HG02798 (cell line): Measurements from ENCODE around the gene RPS21.

ENCODE experiments used
- ATAC-seq: cut with Tn5 transposase; IDR thresholded peaks from one replicate; pipeline ENCODE4 v1.9.1; 2021; ENCODE audit warnings: mild to moderate bottlenecking; ENCODE audit not compliant: unreplicated experiment, poor library complexity

The RPS21 gene

GRCh38 chr20:62408055-62408454 is 21.2 kb downstream of the RPS21 start:
- no peak for ATAC-seq

DNA sequence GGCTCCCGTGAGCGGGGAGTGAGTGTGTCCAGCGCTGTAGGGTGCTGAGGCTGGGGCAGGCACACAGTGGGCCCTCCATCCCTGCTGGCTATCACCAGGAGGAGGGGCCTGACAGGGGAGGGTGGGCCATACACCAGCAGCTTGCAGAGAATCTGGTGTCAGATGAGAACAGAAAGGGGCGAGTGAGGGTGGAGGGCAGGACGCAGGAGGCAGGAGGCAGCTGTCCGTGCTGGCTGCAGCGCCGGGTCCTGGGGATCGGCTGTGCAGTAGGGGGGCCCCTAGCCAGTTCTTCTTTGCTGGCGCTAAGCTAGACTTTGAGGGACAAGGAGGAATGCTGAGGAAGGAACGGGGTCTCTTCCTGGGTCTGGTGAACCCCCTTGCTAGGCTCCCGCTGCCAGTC is 21.7 kb downstream of the RPS21 start:
- no peak for ATAC-seq

GRCh38 chr20:62409086-62409853 is 22.4 kb downstream of the RPS21 start:
- no peak for ATAC-seq

- no peak for ATAC-seq
Observed at GRCh38 chr20:62409931-62410745, 23.2 kb downstream of the RPS21 start.

- no peak for ATAC-seq
Observed at GRCh38 chr20:62410746-62411478, 24.0 kb downstream of the RPS21 start.

GRCh38 chr20:62411479-62412193 is 24.7 kb downstream of the RPS21 start:
- no peak for ATAC-seq

- ATAC-seq: no peak
Observed at GRCh38 chr20:62412194-62413024, 25.5 kb downstream of the RPS21 start.

DNA sequence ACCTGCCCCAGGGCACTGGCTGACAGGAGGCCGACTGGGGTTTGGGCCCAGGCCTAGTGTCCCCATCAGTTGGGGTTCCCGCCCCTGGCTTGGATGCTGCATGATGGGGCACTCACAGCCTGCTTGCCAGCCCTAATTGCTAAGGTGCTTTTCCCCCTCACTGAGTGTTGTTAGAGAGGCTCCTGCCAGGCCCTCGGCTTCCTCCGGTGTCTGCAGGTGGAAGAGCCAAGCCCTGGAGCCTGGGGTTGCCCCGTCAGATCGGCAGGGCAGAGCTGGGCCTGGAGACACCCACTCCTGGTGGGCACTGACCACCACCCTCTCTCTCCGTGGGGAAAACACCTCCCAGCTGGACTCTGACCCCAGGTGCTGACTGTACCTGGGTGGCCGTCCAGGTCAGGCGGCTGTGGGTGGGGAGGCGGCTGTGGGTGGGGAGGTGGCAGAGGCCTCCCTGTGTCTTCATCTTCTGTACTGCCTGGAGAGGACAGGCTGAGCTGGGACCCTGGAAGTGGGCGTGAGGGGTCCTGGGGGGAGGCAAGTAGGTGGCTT is 26.2 kb downstream of the RPS21 start:
- ATAC-seq: no peak

GRCh38 chr20:62413896-62414481 is 27.1 kb downstream of the RPS21 start:
- no peak for ATAC-seq

DNA sequence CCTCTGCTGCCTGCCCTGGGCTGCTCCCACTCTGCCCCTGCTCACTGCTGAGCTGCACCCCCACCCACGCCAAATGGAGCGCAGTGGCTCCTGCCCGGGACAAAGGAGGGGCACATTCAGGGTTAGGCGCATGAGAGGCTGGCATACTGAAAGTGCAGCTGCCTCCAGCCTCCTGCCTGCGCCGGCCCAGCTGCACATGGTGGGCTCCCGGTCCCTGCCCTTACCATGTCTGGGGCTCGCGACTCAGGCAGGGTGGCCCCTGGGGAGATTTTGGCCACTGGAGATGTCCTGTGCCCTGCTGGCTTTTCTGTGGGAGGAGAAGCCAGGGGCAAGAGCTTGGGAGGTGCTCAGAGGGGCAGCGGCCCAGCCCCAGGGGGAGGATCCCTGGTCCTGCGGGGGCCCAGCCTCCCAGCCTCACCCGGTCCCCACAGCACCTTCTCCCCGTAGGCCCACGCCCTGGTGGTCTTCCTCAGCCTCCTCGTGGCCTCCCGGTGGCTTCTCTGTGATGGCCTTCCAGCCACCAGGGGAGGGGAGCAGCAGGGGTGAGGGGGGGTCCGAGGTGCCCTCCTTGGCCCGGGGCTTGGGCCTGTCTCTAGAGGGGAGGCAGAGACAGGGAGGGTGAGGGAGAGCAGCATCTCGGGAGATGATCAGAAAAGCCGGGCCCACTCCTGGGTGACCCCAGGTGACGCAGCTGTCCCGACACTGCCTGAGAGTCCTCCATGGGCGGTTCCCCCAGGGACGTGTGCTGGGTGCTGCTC is 28.6 kb downstream of the RPS21 start:
- no peak for ATAC-seq

DNA sequence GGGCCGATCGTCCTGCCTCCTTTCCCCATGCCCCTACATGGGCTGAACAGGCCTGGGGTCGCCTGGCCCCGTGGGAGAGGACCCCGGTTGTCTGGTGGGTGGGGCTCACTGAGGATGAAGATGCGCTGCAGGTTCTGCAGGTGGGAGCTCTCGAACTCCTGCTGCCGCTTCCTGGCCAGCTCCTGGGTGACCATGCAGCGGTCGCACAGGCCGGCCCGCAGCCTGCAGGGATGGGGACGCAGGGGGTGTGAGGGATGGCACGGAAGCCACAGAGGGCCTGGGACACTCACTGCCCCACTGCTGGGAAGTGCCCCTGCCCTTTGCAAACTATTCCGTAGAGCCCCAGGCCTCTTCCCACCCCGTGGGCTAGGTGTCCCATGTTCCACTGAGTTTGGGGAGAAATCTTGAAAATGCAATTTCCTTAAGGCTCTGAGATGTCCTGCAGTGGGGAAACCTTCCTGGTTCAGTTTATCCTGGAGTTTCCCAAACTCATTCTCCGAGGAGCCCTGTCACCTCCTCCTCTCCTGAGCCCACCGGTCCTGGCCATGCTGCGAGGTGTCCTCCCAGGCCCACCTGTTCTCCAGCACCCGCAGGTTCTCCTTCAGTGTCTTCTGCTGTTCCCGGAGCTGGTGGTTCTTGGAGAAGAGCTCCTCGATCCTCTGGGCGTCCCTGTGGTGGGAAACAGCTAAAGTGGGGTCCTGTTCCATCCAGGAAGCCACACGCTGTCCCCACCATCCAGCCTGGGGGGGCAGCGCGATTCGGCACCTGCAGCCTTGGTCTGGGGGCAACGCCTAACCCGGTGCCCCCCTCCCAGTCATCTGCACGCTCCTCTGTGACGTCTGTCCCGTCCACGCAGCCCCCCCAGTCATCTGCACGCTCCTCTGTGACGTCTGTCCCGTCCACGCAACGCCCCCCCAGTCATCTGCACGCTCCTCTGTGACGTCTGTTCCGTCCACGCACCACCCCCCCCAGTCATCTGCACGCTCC is 30.0 kb downstream of the RPS21 start:
- ATAC-seq: no peak

DNA sequence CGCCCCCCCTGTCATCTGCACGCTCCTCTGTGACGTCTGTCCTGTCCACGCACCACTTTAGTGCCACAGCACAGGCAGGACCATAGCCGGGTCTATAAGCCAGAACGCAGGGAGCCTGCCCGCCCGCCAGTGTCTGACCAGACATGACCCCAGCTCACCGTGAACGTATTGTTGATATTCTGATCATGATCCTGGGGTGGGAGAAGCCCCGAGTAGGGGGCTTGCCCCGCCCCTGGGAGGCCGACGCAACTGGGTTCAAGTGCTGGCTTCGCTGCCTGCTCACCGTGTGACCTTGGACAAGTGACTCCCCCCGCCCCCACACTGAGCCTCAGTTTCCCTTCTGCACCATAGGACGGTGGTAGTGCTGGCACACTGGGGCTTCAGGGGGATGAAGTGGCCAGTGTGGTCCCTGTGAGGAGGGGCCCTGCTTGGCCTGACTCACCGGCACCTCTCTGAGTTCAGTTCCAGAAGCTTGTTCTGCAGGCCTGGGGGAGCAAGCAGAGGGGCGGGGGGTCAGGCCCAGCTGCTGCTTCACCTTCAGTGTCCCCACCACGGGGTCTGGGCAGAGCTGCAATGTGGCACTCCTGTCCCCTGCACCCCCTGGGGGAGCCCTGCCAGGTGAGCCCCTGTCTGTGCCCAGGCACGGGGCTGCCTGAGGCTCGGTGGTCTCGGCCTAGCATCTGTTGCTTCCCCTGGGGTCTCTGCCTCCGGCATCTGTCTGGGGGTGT is 31.2 kb downstream of the RPS21 start:
- ATAC-seq: no peak

DNA sequence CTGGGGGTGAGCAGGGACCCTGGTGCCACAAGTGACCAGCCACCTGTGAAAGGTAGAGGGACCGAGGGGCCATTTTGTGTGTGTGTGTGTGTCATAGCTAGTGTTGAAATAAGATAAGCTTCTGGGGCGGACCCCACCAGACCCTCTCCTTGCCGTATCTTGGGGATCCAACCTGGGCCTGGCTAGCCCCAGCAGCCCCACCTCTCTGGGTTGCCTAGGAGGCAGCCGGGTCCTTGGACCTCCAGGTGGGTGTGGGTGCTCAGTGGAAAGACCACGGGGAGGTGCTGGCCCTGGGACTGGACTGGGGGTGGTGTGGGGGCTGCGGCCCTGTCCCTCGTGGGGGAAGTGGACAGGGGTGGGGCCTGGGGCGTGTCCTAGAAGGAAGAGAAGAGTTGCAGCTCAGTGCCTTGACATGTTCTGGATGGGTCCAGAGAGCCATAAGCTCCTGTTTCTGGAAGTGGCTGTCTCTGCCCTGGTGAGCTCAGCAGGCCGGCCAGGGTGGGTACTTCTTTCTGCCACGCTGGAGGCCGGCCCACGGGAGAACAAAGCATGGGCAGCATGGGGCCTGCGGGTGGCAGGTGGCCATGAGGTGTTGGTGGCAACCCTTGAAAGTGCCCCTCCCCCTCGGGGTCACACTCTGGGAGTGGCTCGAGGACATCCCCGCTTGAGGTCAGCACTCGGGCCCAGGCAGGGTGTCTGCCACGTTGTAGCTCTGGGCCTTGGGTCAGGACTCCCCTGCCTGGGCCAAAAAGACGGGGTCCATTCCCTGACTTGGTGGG is 32.0 kb downstream of the RPS21 start:
- no peak for ATAC-seq

DNA sequence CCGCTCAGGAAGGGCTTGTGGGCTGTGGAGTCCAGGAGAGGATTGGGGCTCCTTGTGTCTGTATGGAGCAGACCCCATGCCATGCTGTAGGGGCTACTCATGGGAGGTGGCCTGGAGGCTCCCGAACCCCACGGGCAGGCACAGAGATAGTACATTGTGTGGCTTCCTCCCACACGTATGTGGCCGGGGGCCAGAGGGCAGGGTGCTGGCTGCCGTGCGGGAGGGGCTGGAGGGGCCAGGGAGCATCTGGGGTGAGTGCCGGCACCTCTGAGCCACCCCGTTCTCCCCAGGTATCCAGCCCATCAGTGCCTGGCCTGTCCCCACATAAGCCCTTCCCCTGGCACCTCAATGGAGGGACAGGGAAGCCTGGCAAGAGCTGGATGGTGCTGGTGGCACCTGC is 32.9 kb downstream of the RPS21 start:
- no peak for ATAC-seq

DNA sequence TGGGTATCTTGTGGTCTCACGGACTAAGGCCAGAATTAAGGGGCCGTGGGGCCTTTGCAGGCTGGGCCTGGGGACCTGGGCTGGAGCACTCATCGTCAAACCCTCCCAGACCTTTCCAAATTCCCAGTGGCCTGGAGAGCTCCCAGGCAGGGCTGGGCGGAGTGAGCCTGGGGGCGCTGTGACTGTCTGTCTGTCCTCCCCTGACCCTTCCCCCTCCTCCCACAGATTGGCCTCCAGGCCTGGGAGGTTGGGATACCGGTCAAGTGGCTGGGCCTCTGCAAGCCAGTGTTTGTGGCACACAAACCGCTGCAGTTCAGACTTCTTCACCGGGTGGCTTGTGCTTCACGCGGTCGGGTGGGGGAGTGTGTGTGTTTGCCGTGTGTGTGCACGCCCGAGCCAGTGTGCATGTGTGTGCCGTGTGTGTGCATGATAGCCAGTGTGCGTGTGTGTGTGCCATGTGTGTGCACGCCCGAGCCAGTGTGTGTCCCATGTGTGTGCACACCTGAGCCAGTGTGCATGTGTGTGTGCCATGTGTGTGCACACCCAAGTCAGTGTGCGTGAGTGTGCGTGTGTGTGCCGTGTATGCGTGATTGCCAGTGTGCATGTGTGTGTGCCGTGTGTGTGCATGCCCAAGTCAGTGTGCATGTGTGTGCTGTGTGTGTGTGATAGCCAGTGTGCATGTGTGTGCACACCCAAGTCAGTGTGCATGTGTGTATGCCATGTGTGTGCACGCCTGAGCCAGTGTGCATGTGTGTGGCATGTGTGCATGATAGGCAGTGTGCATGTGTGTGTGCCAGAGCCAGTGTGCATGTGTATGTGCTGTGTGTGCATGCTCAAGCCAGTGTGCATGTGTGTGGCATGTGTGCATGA is 34.2 kb downstream of the RPS21 start:
- no peak for ATAC-seq
